CD4-positive, alpha-beta T cell treated with Interferon alpha-2 for 1 hour (primary cell): ENCODE results near the gene SCCPDH.

Experiments used
- DNase-seq, 2 donors: peaks; one replicate each; pipeline ENCODE4 v3.0.0-alpha.2; 2020 to 2022

Gene SCCPDH

DNA sequence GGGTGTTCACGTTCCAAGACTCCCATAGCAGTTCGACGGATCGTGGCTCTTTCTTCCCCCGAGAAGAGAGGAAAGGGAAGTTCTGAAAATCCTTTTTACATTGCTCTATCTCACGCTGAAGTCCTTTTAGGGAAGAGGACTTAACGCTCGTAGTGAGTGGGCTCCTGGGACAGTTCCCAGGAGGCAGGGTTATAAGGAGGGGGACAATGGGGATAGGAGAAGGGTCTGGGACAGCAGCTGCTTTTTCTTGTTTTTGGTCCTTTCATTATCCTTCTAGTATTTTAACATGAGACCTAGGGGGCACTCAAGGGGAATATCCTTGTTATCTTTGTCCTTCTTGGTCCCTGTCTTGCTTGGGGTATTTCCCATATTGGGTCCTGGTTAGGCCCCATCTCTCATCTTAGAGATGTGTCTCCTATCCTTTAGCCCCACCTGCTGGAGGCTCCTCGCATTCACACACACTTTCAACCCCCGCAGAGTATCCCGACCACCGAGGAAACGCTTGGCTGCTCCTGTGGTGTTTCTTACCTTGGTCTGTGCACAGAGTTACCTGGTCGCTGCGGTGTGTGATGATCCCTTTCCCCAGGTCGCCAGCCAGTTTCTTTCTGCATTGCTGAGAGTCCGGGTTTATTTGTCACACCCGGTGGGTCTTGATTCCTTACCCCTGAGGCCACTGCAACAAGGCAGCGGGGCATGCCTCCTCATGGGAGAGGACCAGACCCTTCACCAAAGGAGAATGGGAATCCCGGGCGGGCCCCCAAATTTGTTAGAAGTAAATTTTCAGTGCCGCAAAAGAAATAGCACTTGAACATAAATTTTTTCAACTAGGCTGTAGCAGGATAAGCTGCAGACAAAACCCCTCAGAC is 29.7 kb downstream of the SCCPDH start:
- peak; percentile 43 to 60 for DNase-seq

DNA sequence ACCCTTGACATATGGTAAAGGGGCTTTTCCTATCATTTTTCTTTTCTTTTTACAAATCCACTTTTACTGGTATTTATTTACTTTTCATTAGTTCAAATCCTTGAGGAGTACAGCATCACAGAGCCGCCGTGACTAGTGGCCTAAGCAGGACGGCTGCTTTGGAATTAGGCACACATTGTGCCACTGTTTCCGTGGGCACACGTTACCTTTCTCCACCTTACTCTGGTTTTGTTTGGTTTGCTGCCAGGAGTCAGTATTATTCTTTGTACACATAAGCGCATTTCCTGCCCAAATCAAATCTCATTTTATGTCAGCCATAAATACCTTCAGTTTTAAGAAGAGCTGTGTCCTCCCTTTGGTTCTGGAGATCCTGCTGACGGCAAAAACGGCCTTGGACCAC is 31.2 kb downstream of the SCCPDH start:
- DNase-seq: no peak

DNA sequence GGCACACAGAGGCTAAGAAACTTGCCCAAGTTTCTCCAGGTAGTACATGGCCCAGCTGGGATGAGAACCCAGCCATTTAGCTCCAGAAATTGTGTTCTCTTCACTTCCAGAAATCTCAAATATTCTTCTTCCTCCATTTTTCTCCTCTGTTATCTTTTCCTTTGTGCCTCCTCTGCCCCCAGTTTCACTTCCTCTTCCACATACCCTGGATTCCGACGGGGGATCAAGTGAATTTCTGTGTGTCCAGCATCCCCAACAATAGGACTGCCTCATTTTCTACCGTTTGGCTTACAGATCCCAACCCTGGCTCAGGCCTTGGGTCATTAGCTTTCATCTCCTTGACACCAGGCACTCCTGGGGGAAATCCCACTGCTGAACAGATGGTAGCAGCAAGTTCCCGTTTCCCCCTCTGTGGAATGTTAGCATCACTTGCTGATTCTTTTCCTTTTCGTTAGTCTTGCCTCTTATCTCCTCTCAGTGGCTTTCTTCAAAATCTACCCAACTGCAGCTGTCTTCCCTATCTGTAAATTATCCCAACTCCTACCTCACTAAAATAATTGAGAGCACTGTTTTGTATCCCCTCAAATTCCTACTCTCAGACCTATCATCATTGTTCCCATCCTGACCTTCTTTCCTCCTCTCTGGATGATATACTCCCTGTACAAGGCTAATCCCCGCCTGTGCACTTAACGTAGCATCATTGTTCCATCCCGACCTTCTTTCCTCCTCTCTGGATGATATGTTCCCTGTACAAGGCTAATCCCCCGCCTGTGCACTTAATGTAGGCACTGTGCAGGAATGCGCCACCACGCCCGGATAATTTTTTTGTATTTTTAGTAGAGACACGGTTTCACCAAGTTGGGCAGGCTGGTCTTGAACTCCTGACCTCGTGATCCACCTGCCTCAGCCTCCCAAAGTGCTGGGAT is 36.5 kb downstream of the SCCPDH start:
- DNase-seq: no peak

DNA sequence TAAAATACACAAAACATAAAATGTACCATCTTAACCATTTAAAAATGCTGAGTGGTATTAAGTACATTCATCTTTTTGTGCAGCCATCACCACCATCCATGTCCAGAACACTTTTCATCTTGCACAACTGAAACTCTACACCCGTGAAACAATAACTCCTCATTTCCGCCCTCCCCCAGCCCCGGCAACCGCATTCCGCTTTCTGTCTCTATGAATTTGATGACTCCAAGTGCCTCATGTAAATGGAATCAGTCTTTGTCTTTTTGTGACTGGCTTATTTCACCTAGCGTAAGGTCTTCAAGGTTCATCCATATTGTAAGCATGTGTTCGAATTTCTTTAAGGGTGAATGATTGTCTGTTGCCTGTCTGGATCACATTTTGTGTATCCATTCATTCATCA is 37.2 kb downstream of the SCCPDH start:
- no peak for DNase-seq

DNA sequence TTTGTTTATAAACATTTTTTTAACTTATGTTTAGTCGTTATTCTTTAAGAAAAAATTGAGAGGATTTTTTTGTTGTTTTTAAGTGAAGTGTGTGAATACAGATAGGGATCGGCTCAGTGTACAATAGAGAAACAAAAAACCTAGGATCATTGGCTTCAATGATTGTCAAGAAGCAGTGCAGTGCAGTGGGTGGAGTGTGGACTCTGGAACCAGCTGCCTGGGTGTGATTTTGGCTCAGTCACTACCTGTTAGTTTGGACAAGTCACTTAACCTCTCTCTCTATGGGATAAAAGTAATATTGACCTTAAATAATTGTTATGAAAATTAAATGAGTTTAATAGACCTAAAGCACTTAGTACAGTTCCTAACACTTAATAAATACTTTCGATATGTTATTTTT is 41.3 kb downstream of the SCCPDH start:
- DNase-seq: no peak

DNA sequence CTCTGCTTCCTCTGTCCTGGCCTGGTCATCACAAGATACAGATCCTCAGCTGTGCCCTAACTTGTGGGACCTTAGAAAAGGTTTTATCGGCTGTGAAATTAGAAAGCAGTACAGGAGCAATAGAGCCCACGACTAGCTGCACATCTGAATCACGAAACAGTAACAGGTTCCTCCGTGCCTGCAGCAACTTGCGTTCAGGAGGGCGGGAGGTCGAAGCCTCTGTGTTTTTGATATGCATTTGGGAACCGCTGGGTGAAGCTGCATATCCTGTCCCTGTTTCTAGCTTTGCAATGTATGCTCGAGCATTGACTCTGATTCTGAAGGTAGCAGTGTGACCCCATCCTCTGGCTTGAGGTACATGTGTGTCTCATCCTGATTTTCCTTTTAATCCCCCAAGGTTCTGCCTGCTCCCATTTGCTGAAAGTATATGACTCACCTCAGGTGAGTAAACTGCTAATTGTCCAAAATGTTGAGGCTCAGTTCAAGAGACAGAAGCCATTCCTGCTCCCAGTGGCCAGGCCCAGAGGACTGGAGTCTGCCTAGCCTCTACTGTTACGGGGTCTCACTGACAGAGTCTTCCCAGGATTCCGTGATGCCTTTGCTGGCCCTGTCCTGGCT is 44.3 kb downstream of the SCCPDH start:
- no peak for DNase-seq

DNA sequence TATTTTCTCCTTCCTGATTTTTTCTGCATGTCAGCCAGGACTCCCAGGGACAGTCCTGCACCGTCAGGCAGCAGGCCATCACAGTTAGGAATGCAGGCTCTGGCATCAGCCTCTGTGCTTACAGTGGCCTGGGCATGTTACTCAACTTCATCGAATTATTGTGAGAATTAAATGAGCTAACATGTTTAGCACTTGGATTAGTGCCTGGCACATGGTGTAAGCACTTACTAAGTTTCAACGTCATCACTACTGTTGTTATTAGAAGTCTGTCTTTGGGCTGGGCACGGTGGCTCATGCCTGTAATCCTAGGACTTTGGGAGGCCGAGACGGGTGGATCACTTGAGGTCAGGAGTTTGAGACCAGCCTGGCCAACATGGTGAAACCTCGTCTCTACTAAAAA is 45.1 kb downstream of the SCCPDH start:
- DNase-seq: no peak

DNA sequence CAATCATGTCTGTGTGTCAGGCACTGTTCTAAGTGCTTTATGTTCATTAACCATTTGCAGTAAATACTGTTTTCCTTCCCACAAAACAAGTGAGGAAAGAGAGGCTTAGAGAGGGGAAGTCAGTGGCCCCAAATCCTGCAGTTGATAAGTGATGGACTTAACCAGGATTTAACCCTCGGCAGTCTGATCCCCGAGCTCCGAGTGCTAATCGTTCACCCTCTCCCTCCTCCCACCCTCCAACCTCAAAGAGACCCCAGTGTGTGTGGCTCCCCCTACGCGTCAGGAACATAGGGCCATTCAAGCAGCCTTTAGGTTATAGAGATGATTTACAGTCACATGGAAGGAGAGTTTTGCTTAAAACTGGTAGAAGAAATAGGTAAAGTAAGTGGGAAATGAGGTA is 47.2 kb downstream of the SCCPDH start:
- DNase-seq: no peak

DNA sequence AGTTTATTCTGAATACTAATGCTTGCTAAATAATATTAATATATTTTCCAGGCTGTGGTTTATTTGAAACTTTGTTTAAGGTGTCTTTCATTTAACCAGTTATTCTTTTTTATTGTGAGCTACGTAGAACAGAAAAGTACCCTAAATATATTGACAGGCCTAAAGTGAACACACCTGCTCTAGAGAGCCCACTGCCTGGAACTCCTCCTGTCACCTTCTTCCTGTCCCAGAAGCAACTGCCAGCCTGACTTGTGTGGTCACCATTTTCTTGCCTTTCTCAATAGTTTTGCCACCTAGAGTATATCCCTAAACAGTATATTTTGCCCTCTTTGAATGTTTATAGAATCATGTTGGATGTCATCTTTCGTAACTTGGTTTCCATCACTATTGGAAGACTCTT is 48.5 kb downstream of the SCCPDH start:
- no peak for DNase-seq

DNA sequence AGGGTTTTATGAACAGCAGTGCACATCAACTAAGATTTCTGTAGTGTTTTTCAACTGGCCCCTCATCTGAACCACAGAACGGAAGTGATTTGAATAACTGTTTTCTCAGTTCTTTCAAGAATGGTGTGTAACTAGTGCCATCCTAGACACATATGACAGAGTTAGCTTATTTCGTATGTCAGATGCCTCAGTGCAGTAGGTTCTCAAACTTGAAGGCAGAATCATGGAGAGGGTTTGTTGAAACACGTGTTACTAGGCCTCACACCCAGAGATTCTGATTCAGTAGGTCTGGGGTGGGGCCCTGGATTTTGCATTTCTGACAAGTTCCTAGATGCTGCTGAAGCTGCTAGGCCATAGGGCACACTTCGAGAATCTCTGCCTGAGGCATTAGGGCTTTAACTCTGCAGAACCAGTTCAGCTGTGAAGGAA is 49.0 kb downstream of the SCCPDH start:
- DNase-seq: no peak

DNA sequence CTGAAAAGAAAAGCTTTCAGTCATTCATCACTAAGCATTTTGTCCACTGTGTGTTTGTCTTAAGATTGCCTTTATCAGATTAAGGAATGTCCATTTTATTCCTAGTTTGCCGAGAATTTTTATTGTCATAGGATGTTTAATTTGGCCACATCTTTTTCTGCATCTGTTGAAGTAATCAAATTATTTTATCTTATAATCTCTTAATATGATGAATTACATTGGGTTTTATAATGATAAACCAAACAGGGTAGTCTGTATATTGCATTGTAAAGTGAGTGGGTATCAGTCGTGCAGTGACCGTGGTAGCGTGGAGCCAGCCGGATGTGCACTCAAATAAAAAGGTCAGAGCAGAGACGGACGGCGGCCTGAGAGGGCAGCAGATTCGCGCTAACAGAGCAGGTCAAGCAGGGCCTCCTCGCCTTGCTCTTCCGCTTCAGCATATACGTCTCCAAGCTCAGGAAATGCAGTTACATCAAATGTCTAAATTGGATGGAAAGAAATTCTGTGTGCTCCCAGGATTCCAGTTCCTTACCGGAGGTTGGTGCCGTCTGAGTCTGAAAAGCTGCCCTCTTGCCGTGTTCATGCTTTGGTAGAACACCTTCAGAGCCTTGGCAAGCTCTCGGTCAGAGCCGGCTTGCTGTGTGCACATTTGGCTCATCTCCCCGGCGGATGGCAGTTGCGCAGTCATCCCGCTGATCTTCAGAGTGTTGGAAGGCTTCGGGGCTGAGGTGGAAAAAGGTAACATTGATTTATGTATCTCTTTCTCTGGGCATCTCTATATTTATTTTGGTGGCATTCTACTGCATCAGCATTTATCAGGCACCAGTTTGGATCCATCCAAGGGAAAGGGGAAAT is 51.5 kb downstream of the SCCPDH start:
- no peak for DNase-seq

DNA sequence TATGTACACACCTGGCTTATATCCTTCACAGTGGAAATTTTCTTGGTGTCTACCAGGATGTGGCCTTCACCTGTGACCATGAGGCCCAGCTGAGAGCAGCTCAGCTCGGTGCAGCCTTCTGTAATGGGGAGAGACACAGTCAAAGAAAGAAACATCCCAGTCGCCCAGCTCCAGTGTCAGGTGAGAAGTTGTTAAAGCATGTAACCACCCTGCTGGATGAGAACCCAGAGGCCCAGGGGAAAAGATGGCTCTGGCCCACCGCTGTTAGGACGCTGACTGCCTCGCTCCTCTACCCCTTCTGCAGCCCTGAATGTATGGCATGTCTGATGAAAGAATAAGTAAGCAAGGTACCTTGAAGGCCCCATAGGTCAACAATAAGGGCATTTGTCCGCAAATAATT is 52.7 kb downstream of the SCCPDH start:
- no peak for DNase-seq

DNA sequence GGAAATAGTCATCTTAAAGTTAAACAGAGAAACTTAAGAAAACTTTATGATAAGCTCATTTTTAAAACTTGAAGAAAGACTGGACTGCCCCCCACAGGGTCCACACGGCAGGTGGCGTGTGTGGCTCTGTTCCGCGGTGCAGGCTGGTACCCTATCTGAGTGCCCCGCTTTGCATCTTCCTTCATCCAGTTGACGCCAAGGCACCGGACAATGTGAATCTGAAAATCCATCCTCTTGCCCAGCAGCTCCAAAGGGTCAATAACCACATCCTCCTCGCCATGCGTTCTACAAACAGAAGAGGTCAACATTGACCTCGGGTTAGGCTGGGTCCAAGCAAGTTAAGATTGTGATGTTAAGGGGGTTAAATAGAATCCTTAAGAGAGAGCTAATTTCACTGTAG is 54.5 kb downstream of the SCCPDH start:
- DNase-seq: no peak

DNA sequence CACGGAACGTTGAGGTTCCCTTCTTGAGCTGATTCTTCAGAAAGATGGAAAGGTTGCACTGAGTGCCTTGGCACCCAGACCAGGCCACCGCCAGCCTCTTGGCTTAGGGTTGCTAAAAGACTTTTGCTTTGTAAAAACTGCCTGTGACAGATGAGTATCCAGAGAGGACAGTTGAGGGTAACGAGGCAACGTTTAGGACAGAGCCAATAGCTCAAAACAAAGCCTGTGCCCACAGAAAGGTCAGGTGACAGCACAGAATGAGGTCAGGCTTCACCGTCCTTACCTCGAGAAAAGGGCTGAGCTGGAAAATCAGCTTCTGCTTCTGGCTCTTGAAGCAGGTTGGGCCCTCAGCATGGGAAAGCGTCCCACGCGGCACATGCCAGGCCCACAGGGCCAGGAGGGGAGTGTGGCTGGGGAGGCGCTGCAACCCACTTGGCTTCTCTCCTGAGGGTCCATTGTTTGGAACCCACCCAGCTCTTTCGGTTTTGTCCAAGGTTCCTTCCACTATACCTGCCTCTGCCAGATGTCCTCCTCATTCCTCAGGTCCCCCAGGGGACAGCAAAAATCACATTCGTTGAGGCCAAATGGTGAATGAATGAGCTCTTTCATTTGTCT is 55.5 kb downstream of the SCCPDH start:
- DNase-seq: no peak

DNA sequence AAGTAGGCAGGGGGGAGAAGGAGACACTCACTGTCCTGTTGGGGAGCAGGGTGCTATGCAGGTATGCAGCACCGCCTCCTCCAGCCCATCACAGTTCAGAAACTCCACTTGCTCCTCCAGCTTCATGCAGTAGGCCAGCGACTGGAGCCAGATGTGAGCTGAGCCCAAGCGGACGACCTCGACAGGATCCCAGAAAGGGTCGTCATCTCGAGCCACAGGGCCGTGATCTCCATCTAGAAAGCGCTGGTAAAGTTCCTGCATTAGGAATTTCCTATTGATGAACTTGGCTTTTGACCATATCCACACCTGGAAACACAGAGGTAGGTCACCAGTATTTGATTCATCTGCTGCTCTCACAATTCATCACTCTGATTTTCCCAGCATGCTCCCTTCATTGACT is 56.1 kb downstream of the SCCPDH start:
- DNase-seq: no peak

DNA sequence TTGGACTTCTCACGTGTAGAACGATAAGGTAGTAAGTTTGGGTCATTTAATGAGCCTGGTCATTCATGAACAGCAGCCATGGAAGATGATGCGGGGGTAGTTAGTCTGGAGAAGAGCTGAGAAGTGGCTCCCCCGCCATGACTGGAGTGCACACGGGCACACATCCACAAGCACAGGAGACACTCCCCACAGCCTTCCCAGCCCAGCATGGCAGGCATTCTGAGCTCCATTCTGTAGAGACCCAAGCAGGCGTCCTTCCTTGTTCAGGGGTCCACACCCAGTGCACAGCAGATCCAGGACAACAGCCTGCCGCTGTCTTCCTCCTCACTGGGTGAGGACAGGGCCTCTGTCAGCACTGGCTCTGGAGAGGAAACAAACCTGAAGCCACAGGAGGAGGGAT is 57.0 kb downstream of the SCCPDH start:
- no peak for DNase-seq

DNA sequence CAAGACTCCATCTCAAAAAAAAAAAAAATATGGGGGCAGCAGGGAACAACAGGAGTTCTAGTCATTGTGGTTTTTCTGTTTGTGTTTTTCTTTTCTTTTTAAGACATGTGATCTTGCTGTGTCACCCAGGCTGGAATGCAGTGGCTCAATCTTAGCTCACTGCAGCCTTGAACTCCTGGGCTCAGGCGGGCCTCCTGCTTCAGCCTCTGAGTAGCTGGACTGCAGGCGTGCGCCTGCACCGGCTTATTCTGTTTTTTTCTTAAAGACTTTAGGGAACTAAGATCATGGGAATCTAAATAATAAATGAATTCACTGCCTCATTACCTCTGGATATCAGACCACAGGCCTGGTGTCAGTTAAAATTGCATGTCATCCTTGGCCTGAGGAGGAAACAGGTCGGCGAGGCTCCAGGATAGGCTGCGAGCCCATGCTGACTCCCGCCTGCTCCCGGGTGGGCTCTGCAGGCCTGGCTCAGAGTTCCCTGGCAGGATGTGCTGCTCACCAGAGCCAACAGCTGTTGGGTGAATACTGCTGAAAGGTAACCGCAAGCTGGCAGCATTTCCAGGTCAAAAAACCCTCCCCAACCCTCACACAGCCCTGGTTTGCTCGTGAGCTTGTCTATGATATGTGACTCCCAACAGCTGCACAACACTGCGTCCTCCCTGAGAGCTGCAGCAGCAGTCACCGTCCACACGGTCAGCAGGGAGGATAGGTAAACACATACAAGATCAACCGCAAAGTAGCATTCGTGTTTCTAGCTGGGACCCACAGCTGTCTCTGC is 58.1 kb downstream of the SCCPDH start:
- DNase-seq: no peak

DNA sequence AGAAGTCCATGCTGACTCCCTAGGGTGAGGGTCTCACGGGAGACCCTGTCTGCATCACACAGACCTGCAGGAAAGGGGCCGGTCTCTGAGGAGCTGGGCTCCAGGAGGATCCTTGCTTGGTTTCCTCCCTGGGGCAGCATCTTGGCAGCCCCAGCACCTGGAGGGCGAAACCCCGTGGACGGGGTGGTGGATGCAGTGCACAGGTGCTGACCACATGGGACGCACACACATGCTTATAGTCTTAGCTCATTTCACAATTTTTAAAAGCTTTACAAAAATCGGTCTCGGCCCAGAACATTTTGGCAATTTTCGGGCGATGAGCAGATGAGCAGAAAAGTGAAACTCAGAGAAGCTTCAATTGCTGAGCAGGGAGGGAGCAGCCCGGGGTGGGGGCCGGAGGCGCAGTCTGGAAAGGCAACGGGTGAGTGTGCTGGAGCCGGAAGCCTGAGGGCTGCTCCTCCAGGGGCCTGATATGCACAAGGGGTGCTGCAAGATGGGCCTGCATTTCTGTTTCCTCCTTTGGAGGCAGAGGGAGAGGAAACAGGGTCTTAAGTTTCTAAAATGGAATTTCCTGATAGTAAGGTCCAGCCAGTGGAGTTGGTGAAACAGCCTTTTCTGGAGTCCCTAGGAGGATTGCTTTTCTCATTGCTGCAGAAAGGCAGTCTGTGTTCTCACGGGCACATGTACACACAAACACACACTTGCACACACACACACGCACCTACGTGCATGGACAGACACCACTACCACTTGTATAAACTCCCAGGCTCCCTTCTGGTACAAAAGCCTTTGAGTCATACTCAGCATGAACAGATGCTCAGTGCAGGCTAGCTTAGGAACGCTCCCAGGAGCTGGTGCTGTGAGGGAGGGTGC is 60.6 kb downstream of the SCCPDH start:
- DNase-seq: no peak

DNA sequence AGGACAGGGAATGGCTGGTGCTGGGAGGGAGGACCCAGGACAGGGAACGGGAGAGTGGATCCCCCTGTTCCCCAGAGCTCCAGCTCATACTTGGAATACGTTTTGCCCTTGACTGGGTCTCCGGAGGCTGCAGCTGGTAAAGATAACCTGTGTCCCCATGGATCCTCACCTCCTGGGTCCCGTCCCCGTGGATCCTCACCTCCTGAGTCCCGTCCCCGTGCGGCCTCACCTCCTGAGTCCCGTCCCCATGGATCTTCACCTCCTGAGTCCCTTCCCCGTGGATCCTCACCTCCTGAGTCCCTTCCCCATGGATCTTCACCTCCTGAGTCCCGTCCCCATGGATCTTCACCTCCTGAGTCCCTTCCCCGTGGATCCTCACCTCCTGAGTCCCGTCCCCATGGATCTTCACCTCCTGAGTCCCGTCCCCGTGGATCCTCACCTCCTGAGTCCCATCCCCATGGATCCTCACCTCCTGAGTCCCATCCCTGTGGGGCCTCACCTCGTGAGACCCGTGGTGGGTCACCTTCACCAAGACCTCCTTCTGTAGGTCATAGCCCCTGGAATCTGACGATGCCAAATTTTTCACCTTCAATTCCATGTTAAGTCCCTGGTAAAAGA is 61.4 kb downstream of the SCCPDH start:
- no peak for DNase-seq
